SK-N-SH (cell line): ENCODE results near the gene RLF. TPM values are rescaled to one million over a fixed set of nuclear protein-coding genes. Genes with fewer than 3 reads are reported as not detected.

Experiments
- CTCF ChIA-PET: fragments of 300-600, 350-600 bp; formaldehyde crosslinking; extraction: SDS; loops from one replicate; lab custom pipeline; 2021; lab: Yijun Ruan, JAX
- POLR2A ChIA-PET: fragments of 350-600 bp; sonication (Branson Sonifier 250); formaldehyde crosslinking; extraction: SDS; loops from one replicate; lab custom pipeline; 2020; ENCODE audit warnings: antibody characterized with exemption, inconsistent platforms; lab: Yijun Ruan, JAX
- DNase-seq: peaks from one replicate; pipeline ENCODE4 v3.0.0; 2012
- H2AFZ ChIP-seq: fragments of 200-600 bp; sonication (generic); 2 replicates; pipeline ENCODE4 v1.8.1; 2016; ENCODE audit warnings: antibody characterized with exemption, mild to moderate bottlenecking, low read depth
- H3F3A ChIP-seq: fragments of 200-600 bp; sonication (generic); replicated peaks from 2 replicates; pipeline ENCODE3; 2016; ENCODE audit warnings: antibody characterized with exemption, mild to moderate bottlenecking; ENCODE audit not compliant: insufficient read depth
- H3K27ac ChIP-seq, 2 experiments: fragments of 200-500 bp in 1 of 2; fragments of 200-600 bp in 1 of 2; sonication (Bioruptor generic) in 1 of 2; sonication (generic), shearing (Covaris generic) in 1 of 2; 2 replicates each; pipeline versions ENCODE4 v1.5.1 to v1.6.1; 2014 to 2016; ENCODE audit warnings: low read depth in 2 of 2, inconsistent platforms in 1 of 2, low read length in 1 of 2, mild to moderate bottlenecking in 1 of 2, mixed read lengths in 1 of 2
- H3K27me3 ChIP-seq: fragments of 200-600 bp; sonication (generic), shearing (Covaris generic); 2 replicates; pipeline ENCODE4 v1.6.1; 2016; ENCODE audit warnings: mixed run types; ENCODE audit not compliant: insufficient read depth
- H3K36me3 ChIP-seq, 2 experiments: fragments of 200-500 bp in 1 of 2; fragments of 200-600 bp in 1 of 2; sonication (Bioruptor generic) in 1 of 2; sonication (generic) in 1 of 2; replicated peaks in 1 of 2; 2 replicates each; pipeline versions ENCODE3 to v1.5.1; 2014 to 2016; ENCODE audit warnings: low read length in 1 of 2, mild to moderate bottlenecking in 1 of 2; ENCODE audit not compliant: insufficient read depth in 2 of 2, control insufficient read depth in 1 of 2
- H3K4me1 ChIP-seq, 2 experiments: fragments of 200-500 bp in 1 of 2; fragments of 200-600 bp in 1 of 2; sonication (Bioruptor generic) in 1 of 2; sonication (generic), shearing (Covaris generic) in 1 of 2; 2 replicates each; pipeline versions ENCODE4 v1.5.1 to v1.6.1; 2014 to 2016; ENCODE audit warnings: low read depth in 1 of 2, low read length in 1 of 2, mixed run types in 1 of 2; ENCODE audit not compliant: insufficient read depth in 2 of 2, control insufficient read depth in 1 of 2
- H3K4me2 ChIP-seq: fragments of 200-600 bp; sonication (generic), shearing (Covaris generic); 2 replicates; pipeline ENCODE4 v1.6.1; 2017; ENCODE audit warnings: mixed run types
- H3K4me3 ChIP-seq, 2 experiments: fragments of 200-500 bp in 1 of 2; fragments of 200-600 bp in 1 of 2; sonication (Bioruptor generic) in 1 of 2; sonication (generic), shearing (Covaris generic) in 1 of 2; 2 replicates each; pipeline versions ENCODE4 v1.5.1 to v1.8.1; 2014 to 2016; ENCODE audit warnings: low read depth in 2 of 2, inconsistent platforms in 1 of 2, low read length in 1 of 2, mild to moderate bottlenecking in 1 of 2, mixed read lengths in 1 of 2, moderate library complexity in 1 of 2
- H3K79me2 ChIP-seq: fragments of 200-600 bp; sonication (generic); 2 replicates; pipeline ENCODE4 v1.8.1; 2017; ENCODE audit warnings: mild to moderate bottlenecking; ENCODE audit not compliant: insufficient read depth
- H3K9ac ChIP-seq: fragments of 200-600 bp; sonication (generic); 2 replicates; pipeline ENCODE4 v1.6.1; 2017; ENCODE audit warnings: mixed run types
- H3K9me2 ChIP-seq: fragments of 200-600 bp; sonication (generic); 2 replicates; pipeline ENCODE4 v1.6.1; 2017; ENCODE audit warnings: mixed run types
- H3K9me3 ChIP-seq: fragments of 200-600 bp; sonication (generic); 2 replicates; pipeline ENCODE4 v1.6.1; 2017; ENCODE audit warnings: mixed run types, mild to moderate bottlenecking, moderate library complexity
- H4K20me1 ChIP-seq: fragments of 200-600 bp; sonication (generic); 2 replicates; pipeline ENCODE4 v1.6.1; 2017; ENCODE audit warnings: mild to moderate bottlenecking, mixed run types; ENCODE audit not compliant: insufficient read depth
- ELF1 ChIP-seq: IDR thresholded peaks from 2 replicates; pipeline ENCODE4 v1.4.0; 2012
- EP300 ChIP-seq, 2 experiments: IDR thresholded peaks; 2 replicates each; pipeline versions ENCODE4 v1.4.0 to v1.6.1; 2012; ENCODE audit warnings: borderline replicate concordance in 1 of 2, low read depth in 1 of 2, low read length in 1 of 2
- EZH2phosphoT487 ChIP-seq: fragments of 200-600 bp; sonication (generic); IDR thresholded peaks from 2 replicates; pipeline ENCODE4 v1.6.1; 2017; ENCODE audit warnings: low read depth, mixed run types, mild to moderate bottlenecking, antibody characterized with exemption, moderate library complexity, borderline replicate concordance
- FOSL2 ChIP-seq: IDR thresholded peaks from 2 replicates; pipeline ENCODE4 v1.4.0; 2012; ENCODE audit warnings: low read depth, mild to moderate bottlenecking, moderate library complexity, borderline replicate concordance
- FOXJ3 ChIP-seq: sonication (generic); formaldehyde crosslinking; IDR thresholded peaks from 2 replicates; pipeline ENCODE4 v1.5.1; 2020; ENCODE audit warnings: mild to moderate bottlenecking, missing genetic modification reagents
- MAX ChIP-seq: IDR thresholded peaks from 2 replicates; pipeline ENCODE4 v1.4.0; 2012; ENCODE audit warnings: low read depth
- MEF2A ChIP-seq: IDR thresholded peaks from 2 replicates; pipeline ENCODE4 v1.4.0; 2012; ENCODE audit warnings: low read depth, borderline replicate concordance
- MXI1 ChIP-seq: IDR thresholded peaks from 2 replicates; pipeline ENCODE4 v1.6.1; 2012; ENCODE audit warnings: mild to moderate bottlenecking, low read depth, low read length, improper control_type of control experiment
- POLR2AphosphoS5 ChIP-seq: IDR thresholded peaks from 2 replicates; pipeline ENCODE4 v1.6.1; 2012; ENCODE audit warnings: low read depth, low read length
- RAD21 ChIP-seq: IDR thresholded peaks from 2 replicates; pipeline ENCODE4 v1.6.1; 2012; ENCODE audit warnings: mild to moderate bottlenecking, low read length
- RFX5 ChIP-seq: IDR thresholded peaks from 2 replicates; pipeline ENCODE4 v1.6.1; 2012; ENCODE audit warnings: mild to moderate bottlenecking, improper control_type of control experiment, low read length
- SMC3 ChIP-seq: IDR thresholded peaks from 2 replicates; pipeline ENCODE4 v1.6.1; 2012; ENCODE audit warnings: low read depth, low read length, improper control_type of control experiment
- TCF12 ChIP-seq: IDR thresholded peaks from 2 replicates; pipeline ENCODE4 v1.4.0; 2012
- YY1 ChIP-seq: IDR thresholded peaks from 2 replicates; pipeline ENCODE4 v1.4.0; 2012; ENCODE audit warnings: low read depth, mild to moderate bottlenecking
- ZBTB33 ChIP-seq: IDR thresholded peaks from 2 replicates; pipeline ENCODE4 v1.4.0; 2012; ENCODE audit warnings: low read depth, borderline replicate concordance
- WGBS: methylation state at CpG from one replicate; pipeline ENCODE4 v1.1.6; 2017; ENCODE audit warnings: low lambda C conversion rate; 5-methylcytosine and 5-hydroxymethylcytosine counted together
- polyA plus RNA-seq, 3 experiments: library from polyadenylated mRNA; depleted of rRNA; stranded (reverse); fragments of >200 nt; gene quantifications; 2 replicates each; pipeline ENCODE4 v1.2.3, GENCODE V29; 2012
- TF ChIP-seq, protein P1 (sequence below): fragments of 150-350 bp; IDR thresholded peaks from 2 replicates; pipeline ENCODE4 v1.6.1; 2017; ENCODE audit warnings: antibody characterized with exemption, low read length, low read depth, borderline replicate concordance
- TF ChIP-seq, protein P2 (sequence below): IDR thresholded peaks from 2 replicates; pipeline ENCODE4 v1.6.1; 2012; ENCODE audit warnings: mild to moderate bottlenecking, low read depth, low read length, moderate library complexity

The RLF gene
- polyA plus RNA-seq, 1 of the 3 experiments (the other 2 are of a cell fraction): 2.3 TPM

GRCh38 chr1:40274331-40274730, 113.1 kb downstream of the RLF start:
- CTCF ChIA-PET: interaction anchor here (0.7 to 2.4 kb wide), 5 partner anchors 18 to 130 kb away, joined by 3 to 10 read pairs (median 3); no protein-coding TSS in a partner anchor
- no peak overlapping the region for H3K4me2 ChIP-seq
- H3K4me3 ChIP-seq: no peak overlapping the region
- no peak for TF ChIP-seq RFX5
- TF ChIP-seq FOXJ3 (CRISPR knock-in tag): no peak
- TF ChIP-seq, protein P1, sequence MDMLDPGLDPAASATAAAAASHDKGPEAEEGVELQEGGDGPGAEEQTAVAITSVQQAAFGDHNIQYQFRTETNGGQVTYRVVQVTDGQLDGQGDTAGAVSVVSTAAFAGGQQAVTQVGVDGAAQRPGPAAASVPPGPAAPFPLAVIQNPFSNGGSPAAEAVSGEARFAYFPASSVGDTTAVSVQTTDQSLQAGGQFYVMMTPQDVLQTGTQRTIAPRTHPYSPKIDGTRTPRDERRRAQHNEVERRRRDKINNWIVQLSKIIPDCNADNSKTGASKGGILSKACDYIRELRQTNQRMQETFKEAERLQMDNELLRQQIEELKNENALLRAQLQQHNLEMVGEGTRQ: no peak
- no peak for TF ChIP-seq ELF1
- TF ChIP-seq MXI1: no peak
- TF ChIP-seq TCF12: no peak
- TF ChIP-seq MAX: no peak
- no peak for TF ChIP-seq EP300 (IDR thresholded peaks at IDR 0.05; ENCODE audit: borderline replicate concordance in 1 of 2, low read depth in 1 of 2, low read length in 1 of 2)
- TF ChIP-seq MEF2A: no peak
- no peak for TF ChIP-seq POLR2AphosphoS5
- TF ChIP-seq FOSL2: no peak
- TF ChIP-seq, all 33 proteins: peak for 0
- Histone ChIP-seq H4K20me1 (no peaks in the 10 kb centered on the region), H3K36me3 (peaks cover 52 to 65% of the 10 kb centered on the region in 2 experiments), H3K9ac (no peak overlapping the region), H3K27me3 (no peaks in the 10 kb centered on the region), H3K4me1 (no peaks in the 10 kb centered on the region; a peak in 1 of 4 replicates), H3K9me3 (no peaks in the 10 kb centered on the region), H3F3A (peaks cover 5% of the 10 kb centered on the region), H3K27ac (no peak overlapping the region), H3K9me2 (no peaks in the 10 kb centered on the region), H2AFZ (no peak overlapping the region), H3K79me2 (peaks cover 21% of the 10 kb centered on the region; the same call in 1 of the 2 replicates)
- 89% methylated on average over 2 of the region's 2 CpGs for WGBS
- DNase-seq: no peak
- POLR2A ChIA-PET: no interaction called here

- CTCF ChIA-PET: interaction anchor here (0.9 kb wide), 1 partner anchor 133 kb away, joined by 3 read pairs; no protein-coding TSS in a partner anchor
- no peak for TF ChIP-seq YY1
- TF ChIP-seq ELF1: no peak
- no peak for TF ChIP-seq SMC3
- TF ChIP-seq, protein P2, sequence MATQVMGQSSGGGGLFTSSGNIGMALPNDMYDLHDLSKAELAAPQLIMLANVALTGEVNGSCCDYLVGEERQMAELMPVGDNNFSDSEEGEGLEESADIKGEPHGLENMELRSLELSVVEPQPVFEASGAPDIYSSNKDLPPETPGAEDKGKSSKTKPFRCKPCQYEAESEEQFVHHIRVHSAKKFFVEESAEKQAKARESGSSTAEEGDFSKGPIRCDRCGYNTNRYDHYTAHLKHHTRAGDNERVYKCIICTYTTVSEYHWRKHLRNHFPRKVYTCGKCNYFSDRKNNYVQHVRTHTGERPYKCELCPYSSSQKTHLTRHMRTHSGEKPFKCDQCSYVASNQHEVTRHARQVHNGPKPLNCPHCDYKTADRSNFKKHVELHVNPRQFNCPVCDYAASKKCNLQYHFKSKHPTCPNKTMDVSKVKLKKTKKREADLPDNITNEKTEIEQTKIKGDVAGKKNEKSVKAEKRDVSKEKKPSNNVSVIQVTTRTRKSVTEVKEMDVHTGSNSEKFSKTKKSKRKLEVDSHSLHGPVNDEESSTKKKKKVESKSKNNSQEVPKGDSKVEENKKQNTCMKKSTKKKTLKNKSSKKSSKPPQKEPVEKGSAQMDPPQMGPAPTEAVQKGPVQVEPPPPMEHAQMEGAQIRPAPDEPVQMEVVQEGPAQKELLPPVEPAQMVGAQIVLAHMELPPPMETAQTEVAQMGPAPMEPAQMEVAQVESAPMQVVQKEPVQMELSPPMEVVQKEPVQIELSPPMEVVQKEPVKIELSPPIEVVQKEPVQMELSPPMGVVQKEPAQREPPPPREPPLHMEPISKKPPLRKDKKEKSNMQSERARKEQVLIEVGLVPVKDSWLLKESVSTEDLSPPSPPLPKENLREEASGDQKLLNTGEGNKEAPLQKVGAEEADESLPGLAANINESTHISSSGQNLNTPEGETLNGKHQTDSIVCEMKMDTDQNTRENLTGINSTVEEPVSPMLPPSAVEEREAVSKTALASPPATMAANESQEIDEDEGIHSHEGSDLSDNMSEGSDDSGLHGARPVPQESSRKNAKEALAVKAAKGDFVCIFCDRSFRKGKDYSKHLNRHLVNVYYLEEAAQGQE: no peak
- TF ChIP-seq RAD21: no peak
- TF ChIP-seq MXI1: no peak
- TF ChIP-seq EZH2phosphoT487: no peak
- TF ChIP-seq ZBTB33: no peak
- TF ChIP-seq TCF12: no peak
- TF ChIP-seq FOXJ3 (CRISPR knock-in tag): no peak
- no peak for TF ChIP-seq POLR2AphosphoS5
- no peaks in the 10 kb centered on the region for H3K27me3 ChIP-seq
- peaks cover 6% of the 10 kb centered on the region for H3F3A ChIP-seq
- H4K20me1 ChIP-seq: no peaks in the 10 kb centered on the region
- H3K9ac ChIP-seq: no peak overlapping the region
- peaks cover 30% of the 10 kb centered on the region; the same call in 1 of the 2 replicates for H3K79me2 ChIP-seq
- H3K9me3 ChIP-seq: no peaks in the 10 kb centered on the region
- WGBS: 97% methylated on average over 3 of the region's 3 CpGs
- H3K4me1 ChIP-seq: no peaks in the 10 kb centered on the region
- POLR2A ChIA-PET: no interaction called here
- H3K36me3 ChIP-seq: peaks cover 35 to 59% of the 10 kb centered on the region in 2 experiments
- no peak for DNase-seq
- no peak overlapping the region for H3K4me3 ChIP-seq
- H2AFZ ChIP-seq: no peak overlapping the region
- no peak overlapping the region for H3K27ac ChIP-seq
- no peaks in the 10 kb centered on the region for H3K9me2 ChIP-seq
- H3K4me2 ChIP-seq: no peak overlapping the region
Observed at GRCh38 chr1:40276122-40276521, 114.9 kb downstream of the RLF start.
